ENCODE measurements around the gene KCNQ1. TPM values are rescaled to one million over a fixed set of nuclear protein-coding genes. Genes with fewer than 3 reads are reported as not detected.

The KCNQ1 gene
- total RNA-seq, 6 donors from 2014 or later = 18.0 to 45.4 (median 32.7) TPM

DNA sequence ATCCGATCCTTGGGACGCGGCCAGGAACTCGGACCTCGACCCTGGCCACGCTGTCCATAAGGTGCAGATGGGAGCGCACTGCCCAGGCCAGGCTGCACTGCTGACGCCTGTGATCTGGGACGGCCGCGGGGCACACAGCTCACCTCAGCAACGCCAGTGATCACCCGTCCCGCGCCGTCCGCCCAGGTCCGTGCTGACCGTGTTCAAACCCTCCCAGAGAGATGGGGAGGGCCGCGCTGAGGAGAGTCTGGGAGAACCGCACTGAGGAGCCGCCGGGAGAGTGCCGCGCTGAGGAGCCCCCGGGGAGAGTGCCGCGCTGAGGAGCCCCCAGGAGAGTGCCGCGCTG is 254.3 kb downstream of the KCNQ1 start:
- H3K36me3 ChIP-seq = no peaks in the 10 kb centered on the region
- H3K27ac ChIP-seq = peak overlapping the region; percentile 80 to 97 (median 94)
- DNase-seq = peak in 1 of 2 donors; percentile 86
- H3K27me3 ChIP-seq = no peaks in the 10 kb centered on the region
- ATAC-seq (ENCODE audit: low FRiP score in 2 of 2) = peak; percentile 30 to 46
- H3K9me3 ChIP-seq = no peaks in the 10 kb centered on the region
- H3K4me3 ChIP-seq = peak overlapping the region; percentile 41 to 74 (median 60)
- TF ChIP-seq POLR2A (IDR thresholded peaks at IDR 0.05) (no peak), EP300 (IDR thresholded peaks at IDR 0.05) (no peak), POLR2AphosphoS5 (IDR thresholded peaks at IDR 0.05) (no peak)
- TF ChIP-seq, protein P1, sequence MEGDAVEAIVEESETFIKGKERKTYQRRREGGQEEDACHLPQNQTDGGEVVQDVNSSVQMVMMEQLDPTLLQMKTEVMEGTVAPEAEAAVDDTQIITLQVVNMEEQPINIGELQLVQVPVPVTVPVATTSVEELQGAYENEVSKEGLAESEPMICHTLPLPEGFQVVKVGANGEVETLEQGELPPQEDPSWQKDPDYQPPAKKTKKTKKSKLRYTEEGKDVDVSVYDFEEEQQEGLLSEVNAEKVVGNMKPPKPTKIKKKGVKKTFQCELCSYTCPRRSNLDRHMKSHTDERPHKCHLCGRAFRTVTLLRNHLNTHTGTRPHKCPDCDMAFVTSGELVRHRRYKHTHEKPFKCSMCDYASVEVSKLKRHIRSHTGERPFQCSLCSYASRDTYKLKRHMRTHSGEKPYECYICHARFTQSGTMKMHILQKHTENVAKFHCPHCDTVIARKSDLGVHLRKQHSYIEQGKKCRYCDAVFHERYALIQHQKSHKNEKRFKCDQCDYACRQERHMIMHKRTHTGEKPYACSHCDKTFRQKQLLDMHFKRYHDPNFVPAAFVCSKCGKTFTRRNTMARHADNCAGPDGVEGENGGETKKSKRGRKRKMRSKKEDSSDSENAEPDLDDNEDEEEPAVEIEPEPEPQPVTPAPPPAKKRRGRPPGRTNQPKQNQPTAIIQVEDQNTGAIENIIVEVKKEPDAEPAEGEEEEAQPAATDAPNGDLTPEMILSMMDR (IDR thresholded peaks at IDR 0.05) = no peak
- 56% methylated on average over 23 of the region's 31 CpGs; no CpG with 5 or more reads in 1 of the 2 donors for WGBS, 2 donors
- peaks cover 3 to 14% (median 7%) of the 10 kb centered on the region in 4 donors for H3K4me1 ChIP-seq

DNA sequence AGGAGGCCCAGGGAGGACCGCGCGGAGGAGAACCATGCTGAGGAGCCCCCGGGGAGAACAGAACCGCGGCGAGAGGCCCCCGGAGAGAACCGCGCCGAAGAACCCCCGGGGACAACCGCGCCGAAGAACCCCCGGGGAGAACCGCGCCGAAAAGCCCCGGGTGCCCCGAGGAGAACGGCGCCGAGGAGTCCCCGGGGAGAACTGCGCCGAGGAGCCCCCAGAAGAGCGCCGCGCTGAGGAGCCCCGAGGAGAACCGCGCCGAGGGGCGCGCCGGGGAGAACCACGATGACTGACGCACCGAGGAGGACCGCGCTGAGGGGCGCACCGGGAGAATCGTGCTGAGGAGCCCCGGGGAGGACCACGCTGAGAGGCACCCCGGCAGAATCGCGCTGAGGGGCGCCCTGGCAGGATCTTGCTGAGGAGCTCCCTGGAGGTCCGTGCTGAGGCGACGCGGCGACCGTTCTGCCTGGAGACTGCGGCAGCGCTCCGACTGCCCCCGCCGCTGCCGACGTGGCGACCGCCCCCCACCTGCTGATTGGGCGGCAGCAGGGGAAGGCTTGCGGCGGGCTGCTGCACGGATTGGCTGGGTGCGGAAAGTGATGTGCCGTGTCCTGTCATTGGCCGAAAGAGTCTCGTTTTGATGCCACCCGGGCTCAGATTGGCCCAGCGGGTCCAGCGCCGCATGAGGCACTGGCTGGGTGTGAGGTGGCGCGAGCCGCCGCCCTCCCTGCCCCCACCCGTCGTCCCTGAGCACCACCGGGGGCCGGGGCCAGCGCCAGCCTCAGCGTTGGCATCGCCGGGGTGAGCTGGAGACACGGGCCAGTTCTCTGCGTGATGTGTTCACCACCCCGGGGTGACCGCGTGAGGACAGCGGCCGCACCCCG is 255.0 kb downstream of the KCNQ1 start, which contains the start of gene KCNQ1OT1:
Gene KCNQ1OT1 (minus strand): TSS at position 464 of the 884 bp plus-strand sequence.
- peak; percentile 80 to 97 for TF ChIP-seq POLR2AphosphoS5 (IDR thresholded peaks at IDR 0.05)
- TF ChIP-seq EP300 (IDR thresholded peaks at IDR 0.05) = no peak
- TF ChIP-seq POLR2A (IDR thresholded peaks at IDR 0.05) = peak; percentile 20 to 98 (median 93)
- TF ChIP-seq, protein P1 (IDR thresholded peaks at IDR 0.05) = no peak
- peak; percentile 94 to 96 for ATAC-seq (ENCODE audit: low FRiP score in 2 of 2)

DNA sequence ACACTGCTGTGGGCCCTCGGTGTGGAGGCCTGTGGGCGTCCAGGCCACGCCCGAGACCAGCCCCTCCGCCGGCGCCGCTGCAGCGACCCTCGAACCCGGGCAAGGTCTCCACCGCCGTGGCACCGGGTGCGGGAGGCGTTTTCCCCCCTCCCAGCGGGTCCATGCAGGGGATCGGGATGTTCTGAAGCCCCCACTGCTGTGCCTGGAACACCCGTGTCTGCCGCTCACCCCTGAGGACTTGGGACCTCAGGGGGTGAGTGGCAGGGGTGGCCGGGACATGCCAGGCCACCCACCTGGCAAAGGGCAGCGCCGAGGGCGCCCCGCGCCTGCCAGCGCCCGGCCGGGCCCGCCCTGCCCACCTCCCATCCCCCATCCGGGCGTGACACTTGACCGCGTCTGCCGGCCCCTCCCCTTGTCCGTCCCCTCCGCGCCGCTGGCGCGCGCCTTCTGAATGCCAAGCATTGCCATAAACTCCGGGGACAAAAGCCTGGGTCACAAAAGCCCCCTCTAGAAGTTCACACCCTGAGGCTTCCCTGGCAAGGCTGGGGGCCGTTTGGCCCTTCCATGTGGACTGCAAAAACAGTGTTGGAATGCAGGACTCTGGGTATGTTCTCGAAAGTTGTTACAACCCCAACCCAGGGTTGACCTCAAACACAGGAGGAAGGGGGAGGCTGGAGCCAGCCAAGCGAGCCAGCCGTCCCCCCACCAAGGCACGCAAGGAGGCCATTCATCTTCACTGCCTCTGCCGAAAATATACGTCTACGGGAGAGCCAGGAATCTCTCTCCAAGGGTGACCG is 255.8 kb downstream of the KCNQ1 start:
- no peaks in the 10 kb centered on the region for H3K9me3 ChIP-seq
- peak overlapping the region; percentile 94 to 97 (median 94) for H3K27ac ChIP-seq
- TF ChIP-seq POLR2A (IDR thresholded peaks at IDR 0.05) (peak in 2 of 4 donors; percentile 38 to 57), POLR2AphosphoS5 (IDR thresholded peaks at IDR 0.05) (peak in 1 of 2 donors; percentile 55)
- TF ChIP-seq, protein P1 (IDR thresholded peaks at IDR 0.05) = no peak
- H3K27me3 ChIP-seq = no peaks in the 10 kb centered on the region
- peak; percentile 45 to 73 for ATAC-seq (ENCODE audit: low FRiP score in 2 of 2)
- H3K4me1 ChIP-seq = peaks cover under 1 to 14% (median 7%) of the 10 kb centered on the region in 4 donors
- H3K36me3 ChIP-seq = no peaks in the 10 kb centered on the region
- 70 to 75% methylated on average over 20 to 38 of the region's 52 CpGs for WGBS, 2 donors
- DNase-seq = peak; percentile 75 to 94
- peak overlapping the region; percentile 55 to 74 (median 62) for H3K4me3 ChIP-seq

More for the DNA sequence above, 255.0 kb downstream of the KCNQ1 start, which contains the start of gene KCNQ1OT1:
- WGBS, 2 donors = 49 to 78% methylated on average over 36 to 63 of the region's 98 CpGs
- peak; percentile 90 to 96 for DNase-seq
- Histone ChIP-seq H3K4me3 (peak within 1 kb of the TSS; percentile 55 to 74 (median 62)), H3K27ac (peak within 1 kb of the TSS; percentile 94 to 97 (median 94)), H3K9me3 (no peaks in the 10 kb centered on the region), H3K4me1 (peaks cover 3 to 14% (median 7%) of the 10 kb centered on the region in 4 donors), H3K27me3 (no peaks in the 10 kb centered on the region), H3K36me3 (no peaks in the 10 kb centered on the region)

DNA sequence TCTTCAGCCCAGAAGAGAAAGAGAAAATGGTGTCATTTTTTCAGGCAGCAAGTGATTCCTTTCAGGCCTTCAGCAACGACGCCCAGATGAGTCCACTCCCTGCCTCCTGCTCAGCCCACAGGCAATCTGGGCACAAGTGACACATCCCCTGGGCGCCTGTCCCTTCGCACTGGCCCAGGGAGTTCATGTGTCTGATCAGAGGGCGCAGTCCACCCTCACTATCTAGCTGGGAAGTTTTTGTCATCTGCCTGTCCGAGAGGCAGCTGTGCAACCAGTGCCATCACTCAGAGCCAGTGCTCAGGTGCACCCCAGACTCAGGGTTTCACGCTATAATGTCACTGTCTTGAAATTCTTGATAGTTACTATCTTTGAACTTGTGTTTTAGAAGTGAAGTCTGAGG is 256.4 kb downstream of the KCNQ1 start:
- no peak for TF ChIP-seq EP300 (IDR thresholded peaks at IDR 0.05)
- TF ChIP-seq, protein P1 (IDR thresholded peaks at IDR 0.05) = no peak
- no peak for TF ChIP-seq POLR2AphosphoS5 (IDR thresholded peaks at IDR 0.05)
- TF ChIP-seq POLR2A (IDR thresholded peaks at IDR 0.05) = no peak
- Histone ChIP-seq H3K9me3 (no peaks in the 10 kb centered on the region), H3K4me3 (no peak overlapping the region), H3K4me1 (peaks cover 0 to 14% (median 7%) of the 10 kb centered on the region in 4 donors), H3K27ac (peak overlapping the region in 3 of 4 donors; percentile 94 to 97 (median 94)), H3K36me3 (no peaks in the 10 kb centered on the region), H3K27me3 (no peaks in the 10 kb centered on the region)
- ATAC-seq (ENCODE audit: low FRiP score in 2 of 2) (no peak), DNase-seq (no peak)
- WGBS, 2 donors = 78 to 97% methylated on average over 7 of the region's 7 CpGs

Data from upper lobe of left lung (tissue), 6 donors.